ENCODE data around the gene BLVRB. TPM values are rescaled to one million over a fixed set of nuclear protein-coding genes. Genes with fewer than 3 reads are reported as not detected.

Gene BLVRB
- total RNA-seq, 1 experiment from 2014 or later, result 10.2 TPM

DNA sequence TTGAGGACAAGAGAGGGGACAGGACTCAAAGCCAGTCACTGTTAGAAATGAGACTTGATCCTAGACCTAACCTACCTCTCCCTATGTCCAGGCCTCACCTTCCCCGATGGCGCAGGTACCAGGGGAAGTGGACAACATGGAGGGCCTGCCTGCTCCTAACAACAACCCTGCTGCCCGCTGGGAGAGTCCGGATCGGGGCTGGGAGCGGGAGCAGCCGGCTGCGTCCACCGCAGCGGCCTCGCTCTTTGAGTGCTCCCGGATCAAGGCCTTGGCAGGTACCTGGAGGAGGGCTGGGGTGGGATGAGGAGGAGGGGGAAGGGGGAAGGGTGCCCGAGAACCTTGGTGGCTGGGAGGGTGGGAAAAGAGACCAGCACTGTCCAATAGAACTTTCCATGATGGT, 7.0 kb upstream of the BLVRB start:
- no peak for DNase-seq
- H3K27me3 ChIP-seq (ENCODE audit: low read length), result no peaks in the 10 kb centered on the region

DNA sequence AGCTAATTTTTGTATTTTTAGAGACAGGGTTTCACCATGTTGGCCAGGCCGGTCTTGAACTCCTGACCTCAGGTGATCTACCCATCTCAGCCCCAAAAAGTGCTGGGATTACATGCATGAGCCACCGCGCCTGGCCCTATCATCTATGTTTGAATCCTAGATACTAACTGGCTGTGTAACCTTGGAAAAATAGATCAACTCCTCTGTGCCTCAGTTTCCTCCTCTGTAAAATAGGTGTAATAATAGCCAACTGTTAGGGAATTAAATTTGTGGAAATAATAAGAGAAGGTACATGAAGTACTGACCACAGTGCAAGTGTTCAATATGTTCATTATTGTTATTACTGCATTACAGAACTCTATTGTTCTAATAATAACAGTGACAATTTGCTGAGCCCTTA, 5.6 kb upstream of the BLVRB start:
- Histone ChIP-seq H3K27me3 (ENCODE audit: low read length) (no peaks in the 10 kb centered on the region), H3K4me1 (ENCODE audit: low read length) (peaks cover 4% of the 10 kb centered on the region), H3K9me3 (ENCODE audit: low read length) (no peaks in the 10 kb centered on the region), H3K9me2 (replicated peaks; ENCODE audit: insufficient read depth, low read length) (no peaks in the 10 kb centered on the region), H4K20me1 (ENCODE audit: insufficient read depth, low read depth, low read length) (no peaks in the 10 kb centered on the region), H2AFZ (ENCODE audit: low read length) (no peak overlapping the region), H3K27ac (ENCODE audit: low read length) (no peak overlapping the region), H3K9ac (ENCODE audit: low read length) (no peak overlapping the region), H3K79me2 (ENCODE audit: low read length) (no peaks in the 10 kb centered on the region), H3K36me3 (ENCODE audit: insufficient read depth, low read length) (no peaks in the 10 kb centered on the region), H3K4me2 (ENCODE audit: low read depth, low read length, poor library complexity, severe bottlenecking) (no peak overlapping the region), H3K4me3 (ENCODE audit: low read length) (no peak overlapping the region)
- no peak for DNase-seq

More for the DNA sequence above, 7.0 kb upstream of the BLVRB start:
- Histone ChIP-seq H3K4me1 (ENCODE audit: low read length) (no peaks in the 10 kb centered on the region), H2AFZ (ENCODE audit: low read length) (no peak overlapping the region), H3K9me2 (replicated peaks; ENCODE audit: insufficient read depth, low read length) (no peaks in the 10 kb centered on the region), H3K27ac (ENCODE audit: low read length) (no peak overlapping the region), H3K4me2 (ENCODE audit: low read depth, low read length, poor library complexity, severe bottlenecking) (no peak overlapping the region), H3K79me2 (ENCODE audit: low read length) (no peaks in the 10 kb centered on the region), H3K9ac (ENCODE audit: low read length) (no peak overlapping the region), H4K20me1 (ENCODE audit: insufficient read depth, low read depth, low read length) (no peaks in the 10 kb centered on the region), H3K4me3 (ENCODE audit: low read length) (no peak overlapping the region), H3K9me3 (ENCODE audit: low read length) (no peaks in the 10 kb centered on the region), H3K36me3 (ENCODE audit: insufficient read depth, low read length) (no peaks in the 10 kb centered on the region)

DNA sequence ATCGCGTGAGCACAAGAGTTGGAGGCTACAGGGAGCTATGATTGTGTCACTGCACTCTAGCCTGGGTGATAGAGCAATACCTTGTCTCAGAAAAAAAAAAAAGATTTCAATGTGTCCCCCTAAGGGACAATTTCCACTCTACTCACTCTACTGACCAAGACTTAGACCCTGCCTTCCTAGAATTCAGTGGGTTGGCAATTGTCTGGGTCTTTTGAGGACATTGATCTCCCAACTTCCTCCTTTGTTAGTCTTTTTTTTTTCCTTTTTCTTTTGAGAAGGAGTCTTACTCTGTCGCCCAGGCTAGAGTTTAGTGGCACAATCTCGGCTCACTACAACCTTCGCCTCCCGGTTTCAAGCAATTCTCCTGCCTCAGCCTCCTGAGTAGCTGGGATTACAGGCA, 3.5 kb upstream of the BLVRB start:
- H3K9ac ChIP-seq (ENCODE audit: low read length), result no peak overlapping the region
- no peak overlapping the region for H3K4me2 ChIP-seq (ENCODE audit: low read depth, low read length, poor library complexity, severe bottlenecking)
- no peaks in the 10 kb centered on the region for H4K20me1 ChIP-seq (ENCODE audit: insufficient read depth, low read depth, low read length)
- DNase-seq, result no peak
- no peaks in the 10 kb centered on the region for H3K27me3 ChIP-seq (ENCODE audit: low read length)
- no peaks in the 10 kb centered on the region for H3K9me3 ChIP-seq (ENCODE audit: low read length)
- peaks cover 12% of the 10 kb centered on the region for H3K4me1 ChIP-seq (ENCODE audit: low read length)
- H3K4me3 ChIP-seq (ENCODE audit: low read length), result no peak overlapping the region
- H3K27ac ChIP-seq (ENCODE audit: low read length), result no peak overlapping the region
- no peaks in the 10 kb centered on the region for H3K9me2 ChIP-seq (replicated peaks; ENCODE audit: insufficient read depth, low read length)
- H3K79me2 ChIP-seq (ENCODE audit: low read length), result no peaks in the 10 kb centered on the region
- H2AFZ ChIP-seq (ENCODE audit: low read length), result no peak overlapping the region
- no peaks in the 10 kb centered on the region for H3K36me3 ChIP-seq (ENCODE audit: insufficient read depth, low read length)

DNA sequence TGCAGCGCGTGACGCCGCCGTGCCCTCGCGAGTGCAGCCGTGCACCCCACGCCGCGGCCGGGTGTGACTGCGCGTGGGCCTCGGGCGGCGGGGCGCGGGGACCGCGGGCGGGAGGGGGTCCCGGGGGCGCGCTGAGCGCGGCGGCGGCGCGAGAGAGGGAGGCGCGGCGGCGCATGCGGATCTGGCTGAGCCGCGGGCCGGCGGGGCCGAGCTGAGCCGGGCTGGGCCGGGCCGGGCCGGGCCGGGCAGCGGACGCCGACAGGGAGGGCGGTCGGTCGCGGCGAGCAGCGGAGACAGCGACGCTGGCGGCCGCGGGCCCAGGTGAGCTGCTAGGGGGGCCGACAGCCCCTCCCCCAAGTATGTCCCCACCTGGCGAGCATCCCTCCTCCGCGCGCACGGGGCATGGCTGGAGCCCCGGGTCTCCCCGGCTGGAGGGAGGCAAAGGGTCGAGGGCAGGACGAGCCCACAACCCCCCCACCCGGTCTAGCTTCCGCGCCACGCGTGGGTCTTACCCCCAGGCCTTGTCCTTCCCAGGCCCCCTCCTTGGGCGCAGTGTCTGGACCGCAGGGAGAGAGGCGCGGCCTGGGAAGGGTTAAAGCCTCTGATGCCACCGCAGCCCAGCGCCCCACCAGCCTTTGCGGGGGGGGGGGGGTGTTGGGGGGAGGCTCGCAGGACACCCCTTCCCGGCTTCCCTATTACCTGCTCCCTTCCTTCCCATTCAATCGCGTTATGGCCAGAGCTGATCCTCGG, 1.6 kb upstream of the BLVRB start, which contains the start of gene SPTBN4:
Gene SPTBN4, plus strand, starts transcription at position 17 of the 750 bp plus-strand sequence. CDS start 5,621 bp downstream, outside the sequence.
- Histone ChIP-seq H3K36me3 (ENCODE audit: insufficient read depth, low read length) (no peaks in the 10 kb centered on the region), H3K9ac (ENCODE audit: low read length) (peak within 1 kb of the TSS; percentile 38), H2AFZ (ENCODE audit: low read length) (no peak within 1 kb of the TSS; the same call in 1 of the 2 replicates), H4K20me1 (ENCODE audit: insufficient read depth, low read depth, low read length) (no peaks in the 10 kb centered on the region), H3K79me2 (ENCODE audit: low read length) (no peaks in the 10 kb centered on the region), H3K4me1 (ENCODE audit: low read length) (peaks cover 12% of the 10 kb centered on the region), H3K27me3 (ENCODE audit: low read length) (no peaks in the 10 kb centered on the region), H3K27ac (ENCODE audit: low read length) (no peak within 1 kb of the TSS), H3K4me2 (ENCODE audit: low read depth, low read length, poor library complexity, severe bottlenecking) (peak within 1 kb of the TSS; percentile 58), H3K9me2 (replicated peaks; ENCODE audit: insufficient read depth, low read length) (no peaks in the 10 kb centered on the region), H3K4me3 (ENCODE audit: low read length) (peak within 1 kb of the TSS; percentile 48; the same call in 1 of the 2 replicates), H3K9me3 (ENCODE audit: low read length) (no peaks in the 10 kb centered on the region)
- DNase-seq, result no peak

DNA sequence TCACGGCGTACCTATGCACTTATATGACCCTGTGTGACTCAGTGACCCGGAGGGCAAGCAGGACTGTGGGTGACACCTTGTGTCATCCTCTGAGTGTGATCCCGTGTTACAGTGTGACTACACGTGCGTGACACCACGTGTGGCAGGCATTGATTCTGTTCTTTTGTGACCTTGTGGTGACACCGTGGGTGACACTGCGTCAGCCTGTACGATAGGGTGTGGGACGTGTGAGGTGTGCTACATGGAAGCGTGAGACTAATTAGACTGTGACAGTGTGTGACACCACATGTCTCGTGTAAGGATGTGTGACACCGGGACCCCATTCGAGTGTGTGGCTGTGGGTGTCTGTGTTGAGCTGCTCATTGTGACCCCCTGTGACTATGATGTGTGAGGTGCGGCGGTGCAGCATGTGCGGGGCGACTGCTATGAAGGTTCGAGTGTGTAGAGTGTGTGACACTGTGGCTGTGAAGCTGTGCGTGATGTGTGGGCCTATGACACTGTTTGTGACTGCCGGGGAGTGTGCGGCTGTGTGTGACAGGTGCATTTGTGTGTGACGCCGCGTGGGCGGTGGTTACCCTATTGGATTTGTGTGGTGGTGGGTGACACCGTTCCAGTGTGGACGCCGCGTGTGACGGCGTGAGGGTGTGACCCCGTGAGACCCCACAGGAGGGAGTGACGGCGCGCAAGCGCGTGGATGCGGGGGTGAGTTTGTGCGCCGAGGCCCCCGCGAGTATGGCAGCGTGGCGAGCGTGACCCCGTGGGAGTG, 857 bp upstream of the BLVRB start:
- no peak overlapping the region for H3K27ac ChIP-seq (ENCODE audit: low read length)
- no peaks in the 10 kb centered on the region for H3K36me3 ChIP-seq (ENCODE audit: insufficient read depth, low read length)
- peak overlapping the region; percentile 48; the same call in 1 of the 2 replicates for H3K4me3 ChIP-seq (ENCODE audit: low read length)
- no peaks in the 10 kb centered on the region for H3K9me2 ChIP-seq (replicated peaks; ENCODE audit: insufficient read depth, low read length)
- H3K9ac ChIP-seq (ENCODE audit: low read length), result peak overlapping the region; percentile 38
- H3K4me2 ChIP-seq (ENCODE audit: low read depth, low read length, poor library complexity, severe bottlenecking), result peak overlapping the region; percentile 58
- no peaks in the 10 kb centered on the region for H3K9me3 ChIP-seq (ENCODE audit: low read length)
- no peaks in the 10 kb centered on the region for H3K79me2 ChIP-seq (ENCODE audit: low read length)
- DNase-seq, result no peak
- H4K20me1 ChIP-seq (ENCODE audit: insufficient read depth, low read depth, low read length), result no peaks in the 10 kb centered on the region
- no peaks in the 10 kb centered on the region for H3K27me3 ChIP-seq (ENCODE audit: low read length)
- peaks cover 12% of the 10 kb centered on the region for H3K4me1 ChIP-seq (ENCODE audit: low read length)
- H2AFZ ChIP-seq (ENCODE audit: low read length), result no peak overlapping the region; the same call in 1 of the 2 replicates

DNA sequence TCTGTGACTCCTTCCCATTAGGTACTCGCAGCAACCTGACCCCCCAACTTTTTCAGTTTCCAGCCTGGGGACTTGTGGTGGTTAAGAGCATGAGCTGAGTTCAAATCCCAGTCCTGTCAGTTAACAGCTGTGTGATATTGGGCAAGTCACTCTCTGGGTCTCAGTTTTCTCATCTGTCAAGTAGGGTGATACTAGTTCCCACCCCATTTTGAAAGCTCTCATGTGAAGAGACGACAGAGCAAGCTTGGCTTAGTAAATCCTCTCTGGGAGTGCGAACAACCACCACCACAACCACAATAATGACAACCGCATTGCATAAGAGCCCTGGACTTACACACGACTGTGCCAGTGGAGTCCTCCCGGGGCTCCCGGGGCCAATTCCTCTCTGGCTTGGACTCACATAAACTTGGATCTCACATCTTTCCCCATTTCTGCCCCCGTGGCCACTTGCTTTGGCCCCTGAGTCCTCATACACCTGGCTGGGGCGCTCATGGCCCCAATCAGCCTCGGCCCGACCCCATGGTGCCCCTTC, 454 bp downstream of the BLVRB start:
- DNase-seq, result no peak
- Histone ChIP-seq H2AFZ (ENCODE audit: low read length) (peak overlapping the region; percentile 97), H3K27me3 (ENCODE audit: low read length) (no peaks in the 10 kb centered on the region), H3K9me2 (replicated peaks; ENCODE audit: insufficient read depth, low read length) (no peaks in the 10 kb centered on the region), H3K4me2 (ENCODE audit: low read depth, low read length, poor library complexity, severe bottlenecking) (peak overlapping the region; percentile 83), H3K4me3 (ENCODE audit: low read length) (peak overlapping the region; percentile 69), H3K9ac (ENCODE audit: low read length) (peak overlapping the region; percentile 54), H3K79me2 (ENCODE audit: low read length) (no peaks in the 10 kb centered on the region), H3K27ac (ENCODE audit: low read length) (no peak overlapping the region), H4K20me1 (ENCODE audit: insufficient read depth, low read depth, low read length) (no peaks in the 10 kb centered on the region), H3K4me1 (ENCODE audit: low read length) (peaks cover 12% of the 10 kb centered on the region), H3K36me3 (ENCODE audit: insufficient read depth, low read length) (no peaks in the 10 kb centered on the region), H3K9me3 (ENCODE audit: low read length) (no peaks in the 10 kb centered on the region)

DNA sequence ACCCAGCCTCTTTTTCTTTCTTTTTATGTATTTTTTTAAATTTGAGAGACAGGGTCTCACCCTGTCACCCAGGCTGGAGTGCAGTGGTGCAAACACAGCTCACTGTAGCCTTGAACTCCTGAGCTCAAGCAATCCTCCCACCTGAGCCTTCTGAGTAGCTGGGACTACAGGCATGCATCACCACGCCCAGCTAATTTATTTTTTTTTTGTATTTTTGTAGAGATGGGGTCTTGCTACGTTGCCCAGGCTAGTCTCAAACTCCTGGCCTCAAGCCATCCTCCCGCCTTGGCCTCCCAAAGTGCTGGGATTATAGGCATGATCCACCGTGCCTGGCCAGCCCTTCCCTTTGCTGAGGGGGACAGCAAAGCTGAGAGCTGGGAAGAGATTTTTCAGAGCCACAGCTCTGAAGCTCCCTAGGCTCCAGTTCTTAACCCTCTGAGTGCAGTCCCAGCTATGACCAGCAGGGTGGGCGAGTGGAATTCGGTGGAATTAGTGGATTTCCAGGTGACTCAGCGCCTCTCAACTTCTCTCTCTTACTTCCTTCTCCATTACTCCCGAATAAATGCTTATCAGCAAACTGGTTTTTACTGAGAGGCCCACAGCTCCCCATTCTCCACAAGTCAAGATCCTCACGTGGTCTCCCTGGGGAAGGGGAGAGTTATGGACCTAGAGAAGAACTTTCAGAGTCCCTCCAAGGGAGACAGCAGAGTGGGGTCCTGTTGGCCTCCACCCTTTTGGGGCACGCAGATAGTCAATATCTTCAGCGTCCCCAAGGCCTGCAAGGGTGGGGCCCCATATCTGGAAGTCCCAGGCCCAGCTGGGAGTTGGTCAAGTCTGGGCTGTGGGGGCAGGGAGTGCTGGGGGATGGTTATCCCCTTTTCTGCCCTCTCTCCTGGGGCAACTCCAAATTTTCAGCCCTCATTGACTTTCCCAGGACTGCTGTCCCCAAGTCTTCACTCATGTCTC, 1.2 kb downstream of the BLVRB start:
- Histone ChIP-seq H3K4me3 (ENCODE audit: low read length) (no peak overlapping the region), H3K9me2 (replicated peaks; ENCODE audit: insufficient read depth, low read length) (no peaks in the 10 kb centered on the region), H3K36me3 (ENCODE audit: insufficient read depth, low read length) (no peaks in the 10 kb centered on the region), H3K4me2 (ENCODE audit: low read depth, low read length, poor library complexity, severe bottlenecking) (no peak overlapping the region), H3K9ac (ENCODE audit: low read length) (no peak overlapping the region), H3K4me1 (ENCODE audit: low read length) (peaks cover 12% of the 10 kb centered on the region), H3K9me3 (ENCODE audit: low read length) (no peaks in the 10 kb centered on the region), H3K27me3 (ENCODE audit: low read length) (no peaks in the 10 kb centered on the region), H3K79me2 (ENCODE audit: low read length) (no peaks in the 10 kb centered on the region), H3K27ac (ENCODE audit: low read length) (no peak overlapping the region), H4K20me1 (ENCODE audit: insufficient read depth, low read depth, low read length) (no peaks in the 10 kb centered on the region), H2AFZ (ENCODE audit: low read length) (no peak overlapping the region)
- peak; percentile 90 for DNase-seq

Measured in Karpas-422 (cell line).